AG09309 (cell line): Measurements from ENCODE around the gene NAA60.

Source experiments
- DNase-seq: peaks from one replicate; pipeline ENCODE4 v3.0.0-alpha.2; 2010; ENCODE audit warnings: low read depth
- H3K4me3 ChIP-seq: 2 replicates; pipeline ENCODE4 v1.5.1; 2011; ENCODE audit warnings: mild to moderate bottlenecking, low read depth, low read length, moderate library complexity; ENCODE audit not compliant: control insufficient read depth
- TF ChIP-seq, protein P1 (sequence below): IDR thresholded peaks from 2 replicates; pipeline ENCODE4 v1.5.1; 2011; ENCODE audit warnings: mild to moderate bottlenecking, low read depth, low read length, inconsistent platforms; ENCODE audit not compliant: insufficient read depth, control insufficient read depth; ENCODE audit errors: missing control alignments

Gene NAA60

DNA sequence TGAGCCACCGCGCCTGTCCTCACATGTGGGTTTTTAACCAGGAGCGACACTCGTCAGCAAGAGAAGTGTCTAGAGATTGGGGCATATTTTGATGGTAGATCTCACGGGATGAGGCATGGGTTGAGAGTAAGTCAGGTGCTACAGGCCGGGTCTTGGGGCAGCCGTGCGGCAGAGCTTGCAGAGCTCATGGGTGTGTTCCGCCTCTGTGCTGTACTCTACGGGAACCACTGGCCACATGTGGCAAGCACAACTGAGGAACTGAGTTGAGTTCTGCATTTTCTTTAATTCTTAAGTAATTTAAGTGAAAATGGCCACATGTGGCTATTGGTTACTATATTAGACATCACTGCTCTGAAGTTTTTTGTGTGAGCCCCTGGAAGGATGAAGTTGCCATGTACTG lies 66.9 kb downstream of the NAA60 start:
- H3K4me3 ChIP-seq = no peak overlapping the region
- TF ChIP-seq, protein P1, sequence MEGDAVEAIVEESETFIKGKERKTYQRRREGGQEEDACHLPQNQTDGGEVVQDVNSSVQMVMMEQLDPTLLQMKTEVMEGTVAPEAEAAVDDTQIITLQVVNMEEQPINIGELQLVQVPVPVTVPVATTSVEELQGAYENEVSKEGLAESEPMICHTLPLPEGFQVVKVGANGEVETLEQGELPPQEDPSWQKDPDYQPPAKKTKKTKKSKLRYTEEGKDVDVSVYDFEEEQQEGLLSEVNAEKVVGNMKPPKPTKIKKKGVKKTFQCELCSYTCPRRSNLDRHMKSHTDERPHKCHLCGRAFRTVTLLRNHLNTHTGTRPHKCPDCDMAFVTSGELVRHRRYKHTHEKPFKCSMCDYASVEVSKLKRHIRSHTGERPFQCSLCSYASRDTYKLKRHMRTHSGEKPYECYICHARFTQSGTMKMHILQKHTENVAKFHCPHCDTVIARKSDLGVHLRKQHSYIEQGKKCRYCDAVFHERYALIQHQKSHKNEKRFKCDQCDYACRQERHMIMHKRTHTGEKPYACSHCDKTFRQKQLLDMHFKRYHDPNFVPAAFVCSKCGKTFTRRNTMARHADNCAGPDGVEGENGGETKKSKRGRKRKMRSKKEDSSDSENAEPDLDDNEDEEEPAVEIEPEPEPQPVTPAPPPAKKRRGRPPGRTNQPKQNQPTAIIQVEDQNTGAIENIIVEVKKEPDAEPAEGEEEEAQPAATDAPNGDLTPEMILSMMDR = no peak
- DNase-seq = no peak

DNA sequence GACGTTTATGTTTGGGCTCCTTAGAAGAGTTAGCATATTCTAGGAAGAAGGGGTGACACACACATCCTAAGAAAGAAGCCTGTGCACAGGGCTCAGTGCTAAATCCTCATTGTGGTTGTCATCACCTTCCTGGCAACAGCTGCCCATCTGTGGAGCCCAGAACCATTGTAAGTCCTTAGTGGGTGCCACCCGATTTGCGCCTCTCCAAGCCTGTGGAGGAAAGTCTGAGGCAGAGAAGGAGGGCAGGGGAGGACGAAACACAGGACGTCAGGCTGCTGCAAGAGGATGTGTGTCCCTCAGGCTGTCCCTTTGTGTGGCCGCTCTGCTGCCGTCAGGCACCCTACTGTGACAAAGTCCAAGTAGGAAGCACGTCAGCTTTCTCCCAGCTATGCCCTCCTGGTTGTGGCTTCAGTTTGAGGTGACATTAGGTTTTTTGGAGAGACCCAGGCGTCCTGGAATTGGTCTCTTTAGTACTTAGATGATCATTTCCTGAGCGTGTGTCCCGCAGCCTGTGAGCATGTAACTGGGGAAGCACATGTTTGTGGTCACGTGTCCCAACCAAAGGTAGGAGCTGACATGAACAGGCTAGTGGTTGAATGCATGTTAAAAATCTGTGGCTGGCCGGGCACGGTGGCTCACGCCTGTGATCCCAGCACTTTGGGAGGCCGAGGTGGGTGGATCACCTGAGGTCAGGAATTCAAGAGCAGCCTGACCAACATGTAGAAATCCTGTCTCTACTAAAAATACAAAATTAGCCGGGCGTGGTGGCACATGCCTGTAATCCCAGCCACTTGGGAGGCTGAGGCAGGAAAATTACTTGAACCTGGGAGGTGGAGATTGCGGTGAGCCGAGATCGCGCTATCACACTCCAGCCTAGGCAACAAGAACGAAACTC lies 68.1 kb downstream of the NAA60 start:
- no peak for DNase-seq
- TF ChIP-seq, protein P1 = no peak

DNA sequence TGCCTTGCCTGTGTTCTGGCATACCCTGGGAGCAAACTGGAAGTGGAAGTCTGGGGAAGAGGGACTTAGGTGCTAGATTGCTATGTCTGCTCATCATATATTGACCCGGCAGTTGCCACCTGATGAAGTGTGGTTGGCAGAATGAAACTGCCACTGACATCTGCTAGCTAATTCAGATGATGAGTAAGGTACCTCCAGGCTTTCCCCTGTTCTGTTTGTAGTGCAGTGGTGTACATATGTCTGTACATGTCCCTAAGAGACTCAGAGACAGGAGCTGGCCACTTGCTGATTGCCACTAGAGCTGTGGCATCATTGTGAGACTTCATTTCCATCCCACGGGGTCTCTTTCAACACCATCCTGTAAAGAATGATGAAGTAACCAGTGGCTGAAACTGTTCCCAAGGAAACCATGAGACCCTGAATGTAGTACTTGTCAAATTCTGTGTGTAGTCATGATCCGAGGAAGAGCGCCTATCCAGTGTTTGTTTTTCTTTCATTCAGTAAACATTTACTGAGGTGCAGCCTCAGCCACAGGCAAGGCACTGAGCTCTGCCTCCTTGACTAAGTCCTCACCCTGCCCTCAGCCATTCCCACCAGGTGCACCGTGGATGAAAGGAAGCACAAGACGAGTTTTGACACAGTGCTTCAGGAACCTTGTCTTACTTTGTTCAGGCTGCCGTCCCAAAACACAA lies 70.6 kb downstream of the NAA60 start:
- TF ChIP-seq, protein P1 = no peak
- no peak overlapping the region for H3K4me3 ChIP-seq
- no peak for DNase-seq

More for the DNA sequence above, 68.1 kb downstream of the NAA60 start:
- no peak overlapping the region for H3K4me3 ChIP-seq

DNA sequence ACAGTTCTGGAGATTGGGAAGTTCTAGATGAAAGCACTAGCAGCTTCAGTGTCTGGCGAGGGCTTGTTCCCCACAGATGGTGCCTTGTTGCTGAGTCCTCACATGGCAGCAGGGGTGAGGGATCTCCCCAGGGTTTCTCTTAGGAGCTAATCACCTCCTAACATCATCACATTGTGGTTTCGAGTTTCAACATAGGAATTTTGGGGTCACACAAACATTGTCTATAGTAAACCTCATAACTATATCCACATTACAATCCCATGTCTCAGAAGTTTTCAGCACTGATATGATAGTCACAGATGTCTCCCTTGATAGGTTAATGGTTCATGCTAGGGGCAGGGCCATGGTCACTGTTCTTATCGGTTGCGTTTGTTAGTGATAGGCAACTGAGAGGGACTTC lies 71.1 kb downstream of the NAA60 start:
- TF ChIP-seq, protein P1 = no peak
- peak; percentile 24 for DNase-seq
- H3K4me3 ChIP-seq = no peak overlapping the region

DNA sequence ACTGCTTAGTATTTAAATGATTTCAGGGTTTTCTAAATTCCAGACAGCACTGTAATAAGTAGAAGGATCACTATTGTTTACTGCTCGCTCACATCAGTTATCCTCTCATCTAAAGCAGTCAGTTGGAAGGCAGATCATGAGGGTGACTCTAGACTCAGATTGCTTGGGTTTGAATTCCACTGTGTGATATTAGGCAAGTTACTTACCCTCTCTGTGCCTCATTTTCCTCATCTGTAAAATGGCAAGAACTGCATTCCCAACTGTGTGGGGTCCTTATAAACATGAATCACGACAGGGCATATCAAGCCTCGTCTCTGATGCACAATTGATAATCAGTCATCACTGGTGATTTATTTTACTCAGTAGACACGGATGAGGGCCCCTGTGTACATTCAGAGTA lies 72.4 kb downstream of the NAA60 start:
- DNase-seq = no peak
- TF ChIP-seq, protein P1 = no peak
- no peak overlapping the region for H3K4me3 ChIP-seq

DNA sequence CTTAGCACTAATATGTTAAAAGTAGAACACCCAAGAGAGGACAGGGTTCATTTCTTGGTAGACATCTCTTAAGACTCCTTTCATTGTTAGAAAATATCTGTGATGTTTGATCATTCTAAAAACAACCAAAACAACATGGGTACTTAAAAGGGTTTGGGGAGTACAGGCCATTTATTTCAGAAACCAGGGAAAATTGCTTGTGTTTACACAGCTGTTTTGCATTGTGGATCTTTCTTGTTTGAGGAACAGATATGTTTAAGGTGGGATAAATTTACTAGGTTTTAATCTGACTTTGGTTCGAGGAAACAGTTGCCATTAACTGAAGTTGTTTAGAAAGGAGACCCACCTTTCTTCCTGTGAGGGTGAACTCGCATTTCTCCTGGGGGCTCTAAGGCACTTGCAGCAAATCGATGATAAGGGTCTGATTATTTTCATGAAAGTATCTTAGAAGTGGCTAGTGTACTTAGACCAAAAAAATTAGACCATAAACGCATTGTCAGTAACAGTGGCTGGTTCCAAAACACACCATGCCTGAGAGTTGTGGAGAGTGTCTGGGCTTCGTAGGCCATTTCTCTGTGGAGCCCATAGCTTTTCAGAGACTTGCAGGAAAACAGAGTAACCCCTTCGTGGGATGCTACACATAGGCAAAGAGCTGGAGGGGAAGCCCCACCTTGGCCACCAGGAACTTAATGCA lies 75.0 kb downstream of the NAA60 start:
- TF ChIP-seq, protein P1 = no peak
- DNase-seq = no peak

More for the DNA sequence above, 75.0 kb downstream of the NAA60 start:
- H3K4me3 ChIP-seq = no peak overlapping the region
